HG02884 (cell line): ENCODE data around the gene UNC13B.

ENCODE experiments used
- ATAC-seq: cut with Tn5 transposase; IDR thresholded peaks from one replicate; pipeline ENCODE4 v1.9.1; 2021; ENCODE audit warnings: mild to moderate bottlenecking, moderate library complexity; ENCODE audit not compliant: unreplicated experiment

Gene UNC13B

DNA sequence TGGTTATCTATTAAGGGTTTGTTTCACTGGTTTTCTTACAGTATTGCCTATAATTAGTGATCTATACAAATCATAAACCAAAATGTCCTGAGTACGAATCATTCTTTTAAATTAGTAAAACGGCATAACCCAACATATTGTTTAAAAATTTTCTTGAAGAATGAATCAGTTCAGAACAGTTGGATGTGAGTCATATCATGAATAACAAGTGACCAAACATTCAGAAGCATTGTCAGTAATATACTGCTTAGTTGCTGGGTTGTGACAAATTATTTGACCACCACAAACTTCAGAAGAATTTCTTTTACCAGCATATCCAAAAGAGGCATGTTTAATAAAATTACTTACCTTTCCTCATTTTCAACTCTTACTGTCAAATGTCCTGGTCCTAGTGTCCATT lies 111.2 kb downstream of the UNC13B start:
- ATAC-seq: no peak

DNA sequence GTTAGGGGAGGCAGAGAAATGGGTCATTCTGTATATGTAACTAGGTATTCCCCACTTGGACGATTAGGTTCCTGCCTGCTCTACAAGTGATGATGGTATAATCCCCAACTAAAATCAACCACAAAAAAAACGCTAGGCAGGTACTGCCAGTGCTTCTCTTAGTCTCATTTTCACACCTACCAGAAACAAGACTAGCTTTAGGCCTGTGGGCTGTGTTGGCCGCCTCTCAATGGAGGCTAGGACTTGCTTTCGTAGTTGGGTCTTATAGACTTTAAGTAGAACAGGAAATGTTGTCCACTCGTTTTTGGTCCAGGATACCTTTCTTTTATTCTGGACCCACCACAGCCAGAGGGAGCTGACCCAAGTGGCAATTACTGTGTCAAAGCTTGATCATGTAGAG lies 111.8 kb downstream of the UNC13B start:
- no peak for ATAC-seq

DNA sequence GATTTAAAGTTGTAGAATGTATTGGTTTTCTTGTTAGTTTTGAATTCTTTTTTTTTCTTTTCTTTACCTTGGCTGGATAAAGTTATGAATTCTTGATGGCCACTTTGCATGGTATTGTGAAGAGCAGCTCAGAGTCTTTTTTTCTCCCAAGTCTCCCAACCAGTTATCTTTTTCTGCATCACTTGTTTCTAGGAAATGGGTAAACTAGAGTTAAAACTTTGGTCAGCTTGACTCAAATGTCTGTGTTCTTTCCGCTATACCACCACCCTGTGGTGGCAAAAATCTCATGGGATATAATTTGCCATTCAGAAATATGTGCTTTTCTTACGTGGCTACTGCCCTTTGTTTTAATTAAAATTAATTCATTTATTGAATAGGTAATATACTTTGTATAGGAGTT lies 113.2 kb downstream of the UNC13B start:
- no peak for ATAC-seq

GRCh38 chr9:35277171-35277520 lies 115.3 kb downstream of the UNC13B start:
- ATAC-seq: no peak

DNA sequence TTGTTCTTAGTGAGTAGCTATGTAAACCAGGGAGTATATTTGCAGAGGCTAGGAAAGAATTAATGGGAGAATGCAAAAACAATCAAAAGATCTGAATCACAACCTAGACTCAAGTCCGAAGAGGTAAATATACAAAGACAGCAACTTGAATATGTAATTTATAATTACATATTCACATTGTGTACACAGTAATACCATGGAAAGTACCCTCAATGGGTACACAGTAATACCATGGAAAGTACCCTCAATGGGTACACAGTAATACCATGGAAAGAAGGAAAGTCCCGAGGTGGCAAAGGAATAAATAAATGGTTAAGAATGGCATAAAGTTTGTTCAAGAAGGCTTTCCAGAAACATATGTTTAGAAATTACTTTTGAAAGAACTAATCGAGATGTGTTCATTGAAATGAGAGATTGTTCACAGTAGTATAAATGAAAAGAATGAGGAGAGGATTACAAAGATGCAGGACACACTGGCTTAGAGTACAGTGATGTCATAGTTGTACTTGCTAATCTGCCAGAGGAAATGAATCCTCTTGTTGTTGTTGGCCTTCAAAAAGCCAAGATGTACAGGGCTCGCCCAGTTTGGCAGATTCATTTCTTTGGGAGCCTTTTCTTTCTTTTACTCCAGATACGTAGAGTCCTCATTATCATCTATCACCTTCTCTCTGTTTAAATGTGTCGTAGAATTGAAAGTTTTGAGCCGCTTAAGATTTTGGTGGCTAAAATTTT lies 116.0 kb downstream of the UNC13B start:
- ATAC-seq: no peak

DNA sequence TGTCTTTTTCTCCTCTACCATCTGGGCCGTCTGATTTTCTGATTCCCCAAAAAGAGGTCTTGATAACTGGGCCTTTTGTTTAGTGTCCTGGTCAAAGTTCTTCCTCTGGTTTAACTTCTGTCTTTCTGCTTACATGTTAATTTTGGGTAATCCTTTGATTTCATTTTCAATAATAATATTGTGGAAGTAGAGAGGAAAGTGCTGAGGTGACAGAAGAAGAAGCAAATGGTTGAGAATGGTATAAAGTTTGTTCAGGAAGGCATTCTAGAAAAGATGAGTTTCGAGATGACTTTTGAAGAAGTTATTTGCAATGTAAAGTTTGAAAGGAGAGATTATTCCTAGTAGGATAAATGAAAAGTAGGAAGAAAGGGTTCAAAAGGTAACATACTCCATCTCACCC lies 118.1 kb downstream of the UNC13B start:
- no peak for ATAC-seq

- ATAC-seq: no peak
Measured at GRCh38 chr9:35280399-35280798, 118.6 kb downstream of the UNC13B start.

DNA sequence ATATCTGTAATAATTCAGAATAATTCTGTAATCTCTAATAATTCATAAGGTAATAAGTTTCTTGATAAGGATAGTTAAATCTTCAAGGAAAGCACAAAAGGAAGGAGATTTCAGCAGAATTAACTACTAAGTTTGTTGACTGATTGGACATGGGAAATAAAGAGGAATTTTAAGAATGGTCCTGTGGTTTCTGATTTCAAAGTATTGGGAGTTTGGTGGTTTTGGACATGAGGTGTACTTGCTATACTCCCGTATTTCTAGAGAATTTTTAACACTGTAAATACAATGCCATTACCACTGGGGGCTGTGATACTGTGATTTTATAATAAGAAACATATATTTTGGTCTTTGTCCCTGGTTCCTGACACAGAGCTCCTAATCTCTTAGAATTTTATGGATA lies 123.9 kb downstream of the UNC13B start:
- ATAC-seq: no peak

GRCh38 chr9:35286381-35286780 lies 124.6 kb downstream of the UNC13B start:
- ATAC-seq: no peak

- no peak for ATAC-seq
Measured at GRCh38 chr9:35287987-35288632, 126.3 kb downstream of the UNC13B start.

DNA sequence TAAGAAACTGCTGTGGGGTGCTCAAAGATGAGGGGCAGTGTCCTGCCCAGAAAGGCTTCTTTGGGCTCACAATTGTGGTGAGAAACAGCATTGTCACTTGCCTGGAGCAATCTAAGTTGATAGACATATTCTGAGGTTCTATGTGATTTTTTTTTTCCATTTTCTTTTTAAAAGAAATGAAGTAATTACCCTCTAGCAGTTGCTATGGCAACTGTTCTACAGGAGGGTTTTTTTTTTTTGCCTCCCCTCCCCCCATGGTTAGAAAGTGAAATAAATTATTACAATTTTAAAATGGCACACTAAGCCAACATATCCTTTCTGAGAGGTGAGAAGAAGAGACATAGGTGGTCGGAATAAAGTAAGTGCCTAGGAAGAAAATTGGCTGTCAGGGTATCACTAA lies 127.0 kb downstream of the UNC13B start:
- ATAC-seq: no peak

GRCh38 chr9:35293376-35293964 lies 131.7 kb downstream of the UNC13B start:
- no peak for ATAC-seq

- ATAC-seq: no peak
Measured at GRCh38 chr9:35294066-35294465, 132.3 kb downstream of the UNC13B start.

- ATAC-seq: no peak
Measured at GRCh38 chr9:35294556-35294955, 132.7 kb downstream of the UNC13B start.

DNA sequence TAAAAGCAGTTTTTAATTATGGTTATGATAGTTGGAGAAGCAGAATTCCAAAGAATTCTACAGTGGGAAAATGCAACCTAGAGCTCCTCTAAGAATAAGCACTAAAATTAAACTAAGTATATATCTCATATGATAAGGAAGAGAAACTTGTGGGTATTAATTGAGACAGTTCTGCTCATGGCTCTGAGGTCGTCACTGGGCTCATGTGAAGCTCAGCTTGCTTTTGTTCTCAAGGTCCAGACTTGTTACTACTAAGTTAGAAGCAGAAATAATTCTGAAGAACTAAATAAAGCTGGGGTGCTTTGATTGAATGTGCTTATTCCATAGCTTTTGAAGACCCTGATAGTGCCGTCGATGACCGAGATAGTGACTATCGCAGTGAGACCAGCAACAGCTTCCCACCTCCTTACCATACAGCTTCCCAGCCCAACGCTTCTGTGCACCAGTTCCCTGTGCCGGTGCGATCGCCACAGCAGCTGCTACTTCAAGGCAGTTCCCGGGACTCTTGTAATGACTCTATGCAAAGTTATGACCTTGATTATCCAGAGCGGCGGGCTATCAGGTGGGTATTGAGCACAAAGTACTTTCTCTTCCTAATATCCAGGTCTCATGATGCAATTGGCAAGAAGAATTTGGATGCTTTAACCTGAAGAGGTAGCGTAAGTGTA lies 133.7 kb downstream of the UNC13B start:
- no peak for ATAC-seq

DNA sequence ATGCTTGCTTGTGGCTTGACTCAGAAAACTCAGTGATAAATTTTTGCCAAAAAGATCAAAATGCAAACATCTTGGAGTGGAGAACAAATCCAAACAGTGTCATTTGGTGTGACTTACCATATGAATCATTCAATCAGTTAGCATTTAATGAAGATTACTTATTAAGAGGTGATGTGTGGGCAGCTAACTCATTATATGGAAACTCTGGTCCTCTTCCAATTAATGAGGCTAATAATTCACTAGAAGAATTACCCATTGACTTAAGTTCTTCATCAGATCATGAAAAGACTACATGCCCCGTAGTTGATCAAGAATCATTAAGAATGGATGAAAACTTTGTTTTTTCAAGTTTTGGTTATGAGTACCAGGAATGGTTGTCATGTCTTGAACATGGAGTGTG lies 141.8 kb downstream of the UNC13B start:
- no peak for ATAC-seq

GRCh38 chr9:35306283-35306682 lies 144.5 kb downstream of the UNC13B start:
- no peak for ATAC-seq

- ATAC-seq: no peak
Measured at GRCh38 chr9:35308316-35308715, 146.5 kb downstream of the UNC13B start.

DNA sequence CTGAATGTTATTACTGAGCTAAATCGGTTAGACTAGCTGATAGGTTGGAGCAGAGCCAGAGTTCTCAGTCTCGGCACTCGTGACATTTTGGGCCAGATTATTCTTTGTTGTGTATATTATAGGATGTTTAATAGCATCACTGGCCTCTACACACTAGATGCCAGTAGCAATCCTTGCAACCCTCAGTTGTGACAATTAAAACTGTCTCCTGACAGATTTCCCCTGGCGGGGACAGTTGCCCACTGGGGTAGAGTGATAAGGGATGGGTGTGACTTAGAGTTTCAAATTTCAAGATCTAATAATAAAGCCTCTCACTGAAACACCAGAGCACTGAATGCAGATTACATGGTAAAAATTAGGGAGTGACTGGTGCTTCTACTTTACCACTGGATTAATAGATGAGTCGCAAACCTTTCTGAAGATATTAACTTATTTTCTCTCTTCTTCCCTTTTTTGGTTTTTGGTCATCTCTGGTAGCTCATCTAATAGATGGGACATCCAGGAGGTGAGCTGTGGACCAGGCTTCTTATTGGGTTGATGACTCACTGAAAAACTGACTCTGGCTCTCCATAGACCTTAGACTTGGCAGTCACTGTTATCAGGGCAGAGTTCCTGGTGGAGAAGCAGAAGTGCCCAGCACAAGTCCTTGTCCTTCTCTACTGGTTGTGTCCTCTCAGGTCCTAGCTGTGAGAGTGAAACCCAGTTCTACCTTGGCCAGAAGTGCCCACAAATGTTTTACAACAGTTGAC lies 150.3 kb downstream of the UNC13B start:
- ATAC-seq: no peak

DNA sequence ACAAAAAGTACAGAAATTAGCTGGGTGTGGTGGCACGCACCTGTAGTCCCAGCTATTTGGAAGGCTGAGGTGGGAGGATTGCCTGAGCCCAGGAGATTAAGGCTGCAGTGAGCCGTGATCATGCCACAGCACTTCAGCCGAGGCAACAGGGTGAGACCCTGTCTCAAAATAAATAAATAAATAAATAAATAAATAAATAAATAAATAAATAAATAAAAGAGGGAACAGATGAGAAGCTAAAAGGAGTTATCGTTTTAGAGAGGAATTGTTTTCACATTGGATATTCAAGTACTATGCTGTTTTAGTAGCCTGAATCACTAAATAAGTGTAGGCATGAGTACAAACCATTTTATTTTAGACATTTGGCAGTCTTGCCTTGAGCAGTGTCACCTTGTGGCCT lies 151.7 kb downstream of the UNC13B start:
- ATAC-seq: no peak

DNA sequence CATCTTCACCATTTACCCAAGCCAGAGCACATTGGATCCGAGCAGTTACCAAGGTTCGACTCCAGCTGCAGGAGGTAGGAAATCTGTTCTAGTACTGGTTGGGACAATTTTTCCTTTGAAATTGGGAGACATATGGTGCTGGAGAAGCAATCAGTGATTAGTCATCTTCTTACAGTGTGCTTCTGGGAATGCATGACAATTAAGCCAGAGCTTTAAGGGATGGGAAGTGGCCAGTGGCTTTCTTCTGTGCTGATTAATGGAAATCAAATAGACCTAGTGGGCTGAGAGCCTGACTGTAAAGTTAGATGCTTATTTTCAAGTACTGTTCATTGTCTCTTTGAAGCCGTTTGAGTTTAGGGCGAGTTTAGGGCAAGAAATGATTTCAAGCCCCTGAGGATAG lies 152.1 kb downstream of the UNC13B start:
- no peak for ATAC-seq
